SK-N-SH (cell line): ENCODE data around the gene RHEBL1. TPM values are rescaled to one million over a fixed set of nuclear protein-coding genes. Genes with fewer than 3 reads are reported as not detected.

Experiments
- CTCF ChIA-PET: fragments of 300-600, 350-600 bp; formaldehyde crosslinking; extraction: SDS; loops from one replicate; lab custom pipeline; 2021; lab: Yijun Ruan, JAX
- POLR2A ChIA-PET: fragments of 350-600 bp; sonication (Branson Sonifier 250); formaldehyde crosslinking; extraction: SDS; loops from one replicate; lab custom pipeline; 2020; ENCODE audit warnings: antibody characterized with exemption, inconsistent platforms; lab: Yijun Ruan, JAX
- DNase-seq: peaks from one replicate; pipeline ENCODE4 v3.0.0; 2012
- H2AFZ ChIP-seq: fragments of 200-600 bp; sonication (generic); 2 replicates; pipeline ENCODE4 v1.8.1; 2016; ENCODE audit warnings: antibody characterized with exemption, mild to moderate bottlenecking, low read depth
- H3F3A ChIP-seq: fragments of 200-600 bp; sonication (generic); replicated peaks from 2 replicates; pipeline ENCODE3; 2016; ENCODE audit warnings: antibody characterized with exemption, mild to moderate bottlenecking; ENCODE audit not compliant: insufficient read depth
- H3K27ac ChIP-seq, 2 experiments: fragments of 200-500 bp in 1 of 2; fragments of 200-600 bp in 1 of 2; sonication (Bioruptor generic) in 1 of 2; sonication (generic), shearing (Covaris generic) in 1 of 2; 2 replicates each; pipeline versions ENCODE4 v1.5.1 to v1.6.1; 2014 to 2016; ENCODE audit warnings: low read depth in 2 of 2, inconsistent platforms in 1 of 2, low read length in 1 of 2, mild to moderate bottlenecking in 1 of 2, mixed read lengths in 1 of 2
- H3K27me3 ChIP-seq: fragments of 200-600 bp; sonication (generic), shearing (Covaris generic); 2 replicates; pipeline ENCODE4 v1.6.1; 2016; ENCODE audit warnings: mixed run types; ENCODE audit not compliant: insufficient read depth
- H3K36me3 ChIP-seq, 2 experiments: fragments of 200-500 bp in 1 of 2; fragments of 200-600 bp in 1 of 2; sonication (Bioruptor generic) in 1 of 2; sonication (generic) in 1 of 2; replicated peaks in 1 of 2; 2 replicates each; pipeline versions ENCODE3 to v1.5.1; 2014 to 2016; ENCODE audit warnings: low read length in 1 of 2, mild to moderate bottlenecking in 1 of 2; ENCODE audit not compliant: insufficient read depth in 2 of 2, control insufficient read depth in 1 of 2
- H3K4me1 ChIP-seq, 2 experiments: fragments of 200-500 bp in 1 of 2; fragments of 200-600 bp in 1 of 2; sonication (Bioruptor generic) in 1 of 2; sonication (generic), shearing (Covaris generic) in 1 of 2; 2 replicates each; pipeline versions ENCODE4 v1.5.1 to v1.6.1; 2014 to 2016; ENCODE audit warnings: low read depth in 1 of 2, low read length in 1 of 2, mixed run types in 1 of 2; ENCODE audit not compliant: insufficient read depth in 2 of 2, control insufficient read depth in 1 of 2
- H3K4me2 ChIP-seq: fragments of 200-600 bp; sonication (generic), shearing (Covaris generic); 2 replicates; pipeline ENCODE4 v1.6.1; 2017; ENCODE audit warnings: mixed run types
- H3K4me3 ChIP-seq, 2 experiments: fragments of 200-500 bp in 1 of 2; fragments of 200-600 bp in 1 of 2; sonication (Bioruptor generic) in 1 of 2; sonication (generic), shearing (Covaris generic) in 1 of 2; 2 replicates each; pipeline versions ENCODE4 v1.5.1 to v1.8.1; 2014 to 2016; ENCODE audit warnings: low read depth in 2 of 2, inconsistent platforms in 1 of 2, low read length in 1 of 2, mild to moderate bottlenecking in 1 of 2, mixed read lengths in 1 of 2, moderate library complexity in 1 of 2
- H3K79me2 ChIP-seq: fragments of 200-600 bp; sonication (generic); 2 replicates; pipeline ENCODE4 v1.8.1; 2017; ENCODE audit warnings: mild to moderate bottlenecking; ENCODE audit not compliant: insufficient read depth
- H3K9ac ChIP-seq: fragments of 200-600 bp; sonication (generic); 2 replicates; pipeline ENCODE4 v1.6.1; 2017; ENCODE audit warnings: mixed run types
- H3K9me2 ChIP-seq: fragments of 200-600 bp; sonication (generic); 2 replicates; pipeline ENCODE4 v1.6.1; 2017; ENCODE audit warnings: mixed run types
- H3K9me3 ChIP-seq: fragments of 200-600 bp; sonication (generic); 2 replicates; pipeline ENCODE4 v1.6.1; 2017; ENCODE audit warnings: mixed run types, mild to moderate bottlenecking, moderate library complexity
- H4K20me1 ChIP-seq: fragments of 200-600 bp; sonication (generic); 2 replicates; pipeline ENCODE4 v1.6.1; 2017; ENCODE audit warnings: mild to moderate bottlenecking, mixed run types; ENCODE audit not compliant: insufficient read depth
- CTCF ChIP-seq: fragments of 200-600 bp; sonication (generic); IDR thresholded peaks from 2 replicates; pipeline ENCODE4 v1.6.1; 2017; ENCODE audit warnings: antibody characterized with exemption, mild to moderate bottlenecking, moderate library complexity
- EP300 ChIP-seq, 2 experiments: IDR thresholded peaks; 2 replicates each; pipeline versions ENCODE4 v1.4.0 to v1.6.1; 2012; ENCODE audit warnings: borderline replicate concordance in 1 of 2, low read depth in 1 of 2, low read length in 1 of 2
- EZH2phosphoT487 ChIP-seq: fragments of 200-600 bp; sonication (generic); IDR thresholded peaks from 2 replicates; pipeline ENCODE4 v1.6.1; 2017; ENCODE audit warnings: low read depth, mixed run types, mild to moderate bottlenecking, antibody characterized with exemption, moderate library complexity, borderline replicate concordance
- FOSL2 ChIP-seq: IDR thresholded peaks from 2 replicates; pipeline ENCODE4 v1.4.0; 2012; ENCODE audit warnings: low read depth, mild to moderate bottlenecking, moderate library complexity, borderline replicate concordance
- FOXJ3 ChIP-seq: sonication (generic); formaldehyde crosslinking; IDR thresholded peaks from 2 replicates; pipeline ENCODE4 v1.5.1; 2020; ENCODE audit warnings: mild to moderate bottlenecking, missing genetic modification reagents
- FOXM1 ChIP-seq: IDR thresholded peaks from 2 replicates; pipeline ENCODE4 v1.4.0; 2012; ENCODE audit warnings: low read depth, mild to moderate bottlenecking
- GATA2 ChIP-seq: sonication (generic); formaldehyde crosslinking; IDR thresholded peaks from 2 replicates; pipeline ENCODE4 v1.5.0; 2020; ENCODE audit warnings: mild to moderate bottlenecking, missing genetic modification reagents
- MEF2A ChIP-seq: IDR thresholded peaks from 2 replicates; pipeline ENCODE4 v1.4.0; 2012; ENCODE audit warnings: low read depth, borderline replicate concordance
- MXI1 ChIP-seq: IDR thresholded peaks from 2 replicates; pipeline ENCODE4 v1.6.1; 2012; ENCODE audit warnings: mild to moderate bottlenecking, low read depth, low read length, improper control_type of control experiment
- NFIC ChIP-seq: IDR thresholded peaks from 2 replicates; pipeline ENCODE4 v1.4.0; 2012; ENCODE audit warnings: borderline replicate concordance
- NRF1 ChIP-seq: IDR thresholded peaks from 2 replicates; pipeline ENCODE4 v1.6.1; 2012; ENCODE audit warnings: low read depth, mild to moderate bottlenecking, low read length
- PBX3 ChIP-seq: IDR thresholded peaks from 2 replicates; pipeline ENCODE4; 2012
- RAD21 ChIP-seq: IDR thresholded peaks from 2 replicates; pipeline ENCODE4 v1.6.1; 2012; ENCODE audit warnings: mild to moderate bottlenecking, low read length
- REST ChIP-seq: IDR thresholded peaks from 2 replicates; pipeline ENCODE4 v1.6.1; 2012; ENCODE audit warnings: mild to moderate bottlenecking, low read depth, low read length, moderate library complexity
- RXRA ChIP-seq: IDR thresholded peaks from 2 replicates; pipeline ENCODE4 v1.4.0; 2012; ENCODE audit warnings: low read depth, mild to moderate bottlenecking, borderline replicate concordance
- SMC3 ChIP-seq: IDR thresholded peaks from 2 replicates; pipeline ENCODE4 v1.6.1; 2012; ENCODE audit warnings: low read depth, low read length, improper control_type of control experiment
- TAF1 ChIP-seq: IDR thresholded peaks from 2 replicates; pipeline ENCODE4 v1.6.1; 2012; ENCODE audit warnings: low read depth, mild to moderate bottlenecking, low read length, moderate library complexity, borderline replicate concordance
- YY1 ChIP-seq: IDR thresholded peaks from 2 replicates; pipeline ENCODE4 v1.4.0; 2012; ENCODE audit warnings: low read depth, mild to moderate bottlenecking
- ZBTB33 ChIP-seq: IDR thresholded peaks from 2 replicates; pipeline ENCODE4 v1.4.0; 2012; ENCODE audit warnings: low read depth, borderline replicate concordance
- WGBS: methylation state at CpG from one replicate; pipeline ENCODE4 v1.1.6; 2017; ENCODE audit warnings: low lambda C conversion rate; 5-methylcytosine and 5-hydroxymethylcytosine counted together
- polyA plus RNA-seq, 3 experiments: library from polyadenylated mRNA; depleted of rRNA; stranded (reverse); fragments of >200 nt; gene quantifications; 2 replicates each; pipeline ENCODE4 v1.2.3, GENCODE V29; 2012

RHEBL1 gene
- polyA plus RNA-seq, 1 of the 3 experiments (the other 2 are of a cell fraction) = 2.2 TPM

- H2AFZ ChIP-seq = no peak overlapping the region
- WGBS = 82% methylated on average over 2 of the region's 2 CpGs
- no peaks in the 10 kb centered on the region for H3K27me3 ChIP-seq
- ChIA-PET POLR2A (no interaction called here), CTCF (interaction anchor here (0.7 to 2.6 kb wide), 6 partner anchors 13 to 27 kb away, joined by 3 to 8 read pairs (median 3); no protein-coding TSS in a partner anchor)
- no peak overlapping the region for H3K4me2 ChIP-seq
- TF ChIP-seq YY1 (no peak), RXRA (no peak), FOXM1 (no peak), ZBTB33 (no peak), MEF2A (no peak), SMC3 (no peak), MXI1 (no peak), PBX3 (no peak), EP300 (IDR thresholded peaks at IDR 0.05; ENCODE audit: borderline replicate concordance in 1 of 2, low read depth in 1 of 2, low read length in 1 of 2) (no peak), CTCF (no peak), FOSL2 (no peak)
- H3K27ac ChIP-seq = no peak overlapping the region
- H3K4me1 ChIP-seq = peaks cover 0 to 7% of the 10 kb centered on the region in 2 experiments; a peak in 2 of 4 replicates
- H3K9me2 ChIP-seq = no peaks in the 10 kb centered on the region
- no peaks in the 10 kb centered on the region for H3K9me3 ChIP-seq
- H3K36me3 ChIP-seq = peaks cover 34 to 70% of the 10 kb centered on the region in 2 experiments
- H3K4me3 ChIP-seq = no peak overlapping the region
- H3K9ac ChIP-seq = no peak overlapping the region
- no peak for DNase-seq
- no peaks in the 10 kb centered on the region for H4K20me1 ChIP-seq
- no peaks in the 10 kb centered on the region for H3K79me2 ChIP-seq
- H3F3A ChIP-seq = peaks cover 25% of the 10 kb centered on the region
Measured at GRCh38 chr12:49023812-49024211, 46.0 kb downstream of the RHEBL1 start.

GRCh38 chr12:49022558-49023178 lies 47.1 kb downstream of the RHEBL1 start:
- H3K36me3 ChIP-seq = peaks cover 23 to 60% of the 10 kb centered on the region in 2 experiments
- H3F3A ChIP-seq = peaks cover 28% of the 10 kb centered on the region
- no peaks in the 10 kb centered on the region for H3K9me3 ChIP-seq
- no peaks in the 10 kb centered on the region for H3K9me2 ChIP-seq
- no peak for DNase-seq
- H3K9ac ChIP-seq = no peak overlapping the region
- ChIA-PET POLR2A (no interaction called here), CTCF (interaction anchor here (0.8 to 4.0 kb wide), 6 partner anchors 10 to 71 kb away, joined by 3 to 29 read pairs (median 4); no protein-coding TSS in a partner anchor)
- no peaks in the 10 kb centered on the region for H4K20me1 ChIP-seq
- no peaks in the 10 kb centered on the region for H3K27me3 ChIP-seq
- H3K4me3 ChIP-seq = no peak overlapping the region
- H3K4me2 ChIP-seq = no peak overlapping the region
- peaks cover 0 to 9% of the 10 kb centered on the region in 2 experiments; a peak in 2 of 4 replicates for H3K4me1 ChIP-seq
- over 99% methylated on average over 13 of the region's 15 CpGs for WGBS
- peaks cover 5% of the 10 kb centered on the region for H3K79me2 ChIP-seq
- H2AFZ ChIP-seq = no peak overlapping the region
- no peak overlapping the region for H3K27ac ChIP-seq
- TF ChIP-seq FOSL2 (no peak), GATA2 (CRISPR knock-in tag) (no peak), TAF1 (no peak), FOXJ3 (no peak), EZH2phosphoT487 (no peak), RAD21 (no peak), NFIC (no peak), NRF1 (no peak), REST (no peak)
